ENCODE data around the gene HOXA7. TPM values are rescaled to one million over a fixed set of nuclear protein-coding genes. Genes with fewer than 3 reads are reported as not detected.

Gene HOXA7
- total RNA-seq, 1 donor from 2014 or later: not detected

- Mint-ChIP-seq H3K27me3 (ENCODE audit: unreplicated experiment) (peaks cover 44% of the 10 kb centered on the region), H3K4me3 (ENCODE audit: unreplicated experiment) (no peak overlapping the region)
Observed at GRCh38 chr7:27118580-27118979, 37.9 kb downstream of the HOXA7 start.

GRCh38 chr7:27117887-27118491, 38.5 kb downstream of the HOXA7 start:
- Mint-ChIP-seq H3K36me3 (ENCODE audit: unreplicated experiment) (no peaks in the 10 kb centered on the region), H3K27ac (ENCODE audit: unreplicated experiment) (no peak overlapping the region), H3K27me3 (ENCODE audit: unreplicated experiment) (peaks cover 45% of the 10 kb centered on the region), H3K4me3 (ENCODE audit: unreplicated experiment) (no peak overlapping the region), H3K9me3 (ENCODE audit: unreplicated experiment) (peaks cover 7% of the 10 kb centered on the region), H3K4me1 (ENCODE audit: low read depth, unreplicated experiment) (no peaks in the 10 kb centered on the region)
- DNase-seq: no peak
- no peak for TF ChIP-seq CTCF (IDR thresholded peaks at IDR 0.05; ENCODE audit: partially characterized antibody, unreplicated experiment)

More at GRCh38 chr7:27118580-27118979, 37.9 kb downstream of the HOXA7 start:
- Mint-ChIP-seq H3K36me3 (ENCODE audit: unreplicated experiment) (no peaks in the 10 kb centered on the region), H3K9me3 (ENCODE audit: unreplicated experiment) (peaks cover 7% of the 10 kb centered on the region), H3K4me1 (ENCODE audit: low read depth, unreplicated experiment) (no peaks in the 10 kb centered on the region), H3K27ac (ENCODE audit: unreplicated experiment) (no peak overlapping the region)
- no peak for DNase-seq
- TF ChIP-seq CTCF (IDR thresholded peaks at IDR 0.05; ENCODE audit: partially characterized antibody, unreplicated experiment): no peak

GRCh38 chr7:27116962-27117886, 39.3 kb downstream of the HOXA7 start:
- no peak for DNase-seq
- no peak for TF ChIP-seq CTCF (IDR thresholded peaks at IDR 0.05; ENCODE audit: partially characterized antibody, unreplicated experiment)
- Mint-ChIP-seq H3K4me3 (ENCODE audit: unreplicated experiment) (no peak overlapping the region), H3K27me3 (ENCODE audit: unreplicated experiment) (peaks cover 43% of the 10 kb centered on the region), H3K4me1 (ENCODE audit: low read depth, unreplicated experiment) (no peaks in the 10 kb centered on the region), H3K36me3 (ENCODE audit: unreplicated experiment) (no peaks in the 10 kb centered on the region), H3K27ac (ENCODE audit: unreplicated experiment) (no peak overlapping the region), H3K9me3 (ENCODE audit: unreplicated experiment) (peaks cover 7% of the 10 kb centered on the region)

- Mint-ChIP-seq H3K4me3 (ENCODE audit: unreplicated experiment) (no peak overlapping the region), H3K36me3 (ENCODE audit: unreplicated experiment) (no peaks in the 10 kb centered on the region), H3K9me3 (ENCODE audit: unreplicated experiment) (peaks cover 6% of the 10 kb centered on the region), H3K4me1 (ENCODE audit: low read depth, unreplicated experiment) (no peaks in the 10 kb centered on the region), H3K27me3 (ENCODE audit: unreplicated experiment) (peaks cover 49% of the 10 kb centered on the region), H3K27ac (ENCODE audit: unreplicated experiment) (no peak overlapping the region)
- TF ChIP-seq CTCF (IDR thresholded peaks at IDR 0.05; ENCODE audit: partially characterized antibody, unreplicated experiment): no peak
- no peak for DNase-seq
Observed at GRCh38 chr7:27116031-27116961, 40.2 kb downstream of the HOXA7 start.

Data from glutamatergic neuron (in vitro differentiated cells).